WTC11 (cell line): Measurements from ENCODE around the gene CCNT1. TPM values are rescaled to one million over a fixed set of nuclear protein-coding genes. Genes with fewer than 3 reads are reported as not detected.

Source experiments
- ATAC-seq: fragments of 200-7000 bp; cut with Tn5 transposase; 2 replicates; pipeline ENCODE4 v1.10.0; 2021; ENCODE audit warnings: mild to moderate bottlenecking, moderate library complexity
- CTCF ChIA-PET: fragments of 300-600 bp; sonication (Branson Sonifier 250); formaldehyde crosslinking; loops from one replicate; lab custom pipeline; 2021; ENCODE audit warnings: antibody characterized with exemption; lab: Charles Lee
- POLR2A ChIA-PET: fragments of 350-600 bp; sonication (Branson Sonifier 250); formaldehyde crosslinking; loops from one replicate; lab custom pipeline; 2021; ENCODE audit warnings: antibody characterized with exemption; lab: Charles Lee
- DNase-seq: peaks from one replicate; pipeline ENCODE4 v3.0.0; 2021; ENCODE audit warnings: low spot score
- H3K27ac Mint-ChIP-seq: 2 replicates; pipeline ENCODE4 v1.8.0; 2021; ENCODE audit warnings: mixed read lengths
- H3K27me3 Mint-ChIP-seq: 2 replicates; pipeline ENCODE4 v1.8.0; 2021; ENCODE audit warnings: low read depth, mild to moderate bottlenecking, moderate library complexity, mixed read lengths
- H3K36me3 Mint-ChIP-seq: 2 replicates; pipeline ENCODE4 v1.8.0; 2021; ENCODE audit warnings: mixed read lengths
- H3K4me1 Mint-ChIP-seq: 2 replicates; pipeline ENCODE4 v1.8.0; 2022; ENCODE audit warnings: mixed read lengths
- H3K4me3 Mint-ChIP-seq: 2 replicates; pipeline ENCODE4 v1.8.0; 2021; ENCODE audit warnings: mild to moderate bottlenecking, moderate library complexity, mixed read lengths
- H3K9me3 Mint-ChIP-seq: 2 replicates; pipeline ENCODE4 v1.8.0; 2021; ENCODE audit warnings: mixed read lengths
- CREM ChIP-seq: sonication (generic); formaldehyde crosslinking; IDR thresholded peaks from 2 replicates; pipeline ENCODE4 v1.8.1; 2022; ENCODE audit warnings: mild to moderate bottlenecking, missing genetic modification reagents, moderate library complexity
- FOXK1 ChIP-seq: sonication (generic); formaldehyde crosslinking; IDR thresholded peaks from 2 replicates; pipeline ENCODE4 v1.8.0; 2022; ENCODE audit warnings: mild to moderate bottlenecking, moderate library complexity, missing genetic modification reagents
- FOXP1 ChIP-seq: sonication (generic); formaldehyde crosslinking; IDR thresholded peaks from 2 replicates; pipeline ENCODE4 v1.8.0; 2022; ENCODE audit warnings: missing genetic modification reagents, mild to moderate bottlenecking, moderate library complexity, borderline replicate concordance
- GABPB1 ChIP-seq: sonication (generic); formaldehyde crosslinking; IDR thresholded peaks from 2 replicates; pipeline ENCODE4 v1.8.1; 2023; ENCODE audit warnings: mild to moderate bottlenecking, missing genetic modification reagents
- GRHL2 ChIP-seq: fragments of 250-450 bp; sonication (Bioruptor Pico); IDR thresholded peaks from 2 replicates; pipeline ENCODE4 v1.8.0; 2022; ENCODE audit warnings: mild to moderate bottlenecking, moderate library complexity; ENCODE audit not compliant: insufficient replicate concordance, severe bottlenecking
- MXD4 ChIP-seq: fragments of 250-450 bp; sonication (Bioruptor Pico); IDR thresholded peaks from 2 replicates; pipeline ENCODE4 v1.8.0; 2021; ENCODE audit warnings: mild to moderate bottlenecking, moderate library complexity, borderline replicate concordance
- NFATC4 ChIP-seq: fragments of 250-450 bp; sonication (Bioruptor Pico); IDR thresholded peaks from 2 replicates; pipeline ENCODE4 v1.9.0; 2021; ENCODE audit warnings: mild to moderate bottlenecking
- NR3C1 ChIP-seq: sonication (generic); formaldehyde crosslinking; conservative IDR thresholded peaks from 2 replicates; pipeline ENCODE4 v1.8.1; 2023; ENCODE audit warnings: low read depth, mild to moderate bottlenecking, missing genetic modification reagents
- OVOL2 ChIP-seq: fragments of 250-450 bp; sonication (Bioruptor Pico); IDR thresholded peaks from 2 replicates; pipeline ENCODE4 v1.9.0; 2021; ENCODE audit warnings: mild to moderate bottlenecking, borderline replicate concordance
- PRRX2 ChIP-seq: fragments of 250-450 bp; sonication (Bioruptor Pico); IDR thresholded peaks from 2 replicates; pipeline ENCODE4 v1.8.0; 2021; ENCODE audit warnings: mild to moderate bottlenecking
- SMAD4 ChIP-seq: sonication (generic); formaldehyde crosslinking; IDR thresholded peaks from 2 replicates; pipeline ENCODE4 v1.8.0; 2022; ENCODE audit warnings: mild to moderate bottlenecking, missing genetic modification reagents
- ZNF138 ChIP-seq: sonication (generic); formaldehyde crosslinking; conservative IDR thresholded peaks from 2 replicates; pipeline ENCODE4 v1.8.1; 2022; ENCODE audit warnings: mild to moderate bottlenecking, moderate library complexity, missing genetic modification reagents
- ZNF219 ChIP-seq: sonication (generic); formaldehyde crosslinking; IDR thresholded peaks from 2 replicates; pipeline ENCODE4 v1.8.0; 2023; ENCODE audit warnings: missing genetic modification reagents, mild to moderate bottlenecking, borderline replicate concordance
- ZNF416 ChIP-seq: fragments of 250-450 bp; sonication (Bioruptor Pico); IDR thresholded peaks from 2 replicates; pipeline ENCODE4 v1.9.0; 2021; ENCODE audit warnings: mild to moderate bottlenecking, inconsistent platforms
- total RNA-seq: library from RNA; stranded (reverse); gene quantifications from 3 replicates; pipeline ENCODE4 v1.2.3, GENCODE V29; 2021
- TF ChIP-seq, protein P1 (sequence below): fragments of 250-450 bp; sonication (Bioruptor Pico); IDR thresholded peaks from 2 replicates; pipeline ENCODE4 v1.9.0; 2021; ENCODE audit warnings: mild to moderate bottlenecking, borderline replicate concordance
- TF ChIP-seq, protein P2 (sequence below): sonication (generic); formaldehyde crosslinking; IDR thresholded peaks from 2 replicates; pipeline ENCODE4 v1.8.0; 2023; ENCODE audit warnings: mild to moderate bottlenecking, missing genetic modification reagents
- TF ChIP-seq, protein P3 (sequence below): sonication (generic); formaldehyde crosslinking; IDR thresholded peaks from 2 replicates; pipeline ENCODE4 v1.8.1; 2022; ENCODE audit warnings: mild to moderate bottlenecking, moderate library complexity, missing genetic modification reagents
- TF ChIP-seq, protein P4 (sequence below): fragments of 200-600 bp; IDR thresholded peaks from 2 replicates; pipeline ENCODE4 v1.8.0; 2022; ENCODE audit warnings: antibody characterized with exemption
- TF ChIP-seq, protein P5 (sequence below): sonication (generic); formaldehyde crosslinking; IDR thresholded peaks from 2 replicates; pipeline ENCODE4 v1.8.1; 2023; ENCODE audit warnings: mild to moderate bottlenecking, missing genetic modification reagents
- TF ChIP-seq, protein P6 (sequence below): sonication (generic); formaldehyde crosslinking; conservative IDR thresholded peaks from 2 replicates; pipeline ENCODE4 v1.8.1; 2022; ENCODE audit warnings: mild to moderate bottlenecking, missing genetic modification reagents
- TF ChIP-seq, protein P7 (sequence below): sonication (generic); formaldehyde crosslinking; IDR thresholded peaks from 2 replicates; pipeline ENCODE4 v1.8.1; 2022; ENCODE audit warnings: low read depth, missing genetic modification reagents, borderline replicate concordance

The CCNT1 gene
- total RNA-seq, 1 experiment from 2014 or later = 42.0 TPM

DNA sequence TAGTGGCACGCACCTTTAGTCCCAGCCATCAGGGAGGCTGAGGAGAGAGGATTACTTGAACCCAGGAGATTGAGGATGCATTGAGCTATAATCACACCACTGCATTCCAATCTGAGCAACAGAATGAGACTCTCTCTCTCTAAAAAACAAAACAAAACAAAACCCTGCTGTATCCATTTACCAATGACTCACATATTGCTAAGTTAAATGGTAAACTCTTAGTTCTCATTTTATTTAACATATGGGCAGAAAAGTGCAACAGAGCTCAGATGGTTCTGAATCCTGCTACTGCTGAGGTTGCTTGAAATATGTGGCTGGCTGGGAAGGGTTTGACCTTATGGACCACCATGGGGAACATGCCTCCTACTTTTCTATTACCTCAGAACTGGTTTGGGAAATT lies 33.7 kb upstream of the CCNT1 start (continued):
- TF ChIP-seq, protein P1, sequence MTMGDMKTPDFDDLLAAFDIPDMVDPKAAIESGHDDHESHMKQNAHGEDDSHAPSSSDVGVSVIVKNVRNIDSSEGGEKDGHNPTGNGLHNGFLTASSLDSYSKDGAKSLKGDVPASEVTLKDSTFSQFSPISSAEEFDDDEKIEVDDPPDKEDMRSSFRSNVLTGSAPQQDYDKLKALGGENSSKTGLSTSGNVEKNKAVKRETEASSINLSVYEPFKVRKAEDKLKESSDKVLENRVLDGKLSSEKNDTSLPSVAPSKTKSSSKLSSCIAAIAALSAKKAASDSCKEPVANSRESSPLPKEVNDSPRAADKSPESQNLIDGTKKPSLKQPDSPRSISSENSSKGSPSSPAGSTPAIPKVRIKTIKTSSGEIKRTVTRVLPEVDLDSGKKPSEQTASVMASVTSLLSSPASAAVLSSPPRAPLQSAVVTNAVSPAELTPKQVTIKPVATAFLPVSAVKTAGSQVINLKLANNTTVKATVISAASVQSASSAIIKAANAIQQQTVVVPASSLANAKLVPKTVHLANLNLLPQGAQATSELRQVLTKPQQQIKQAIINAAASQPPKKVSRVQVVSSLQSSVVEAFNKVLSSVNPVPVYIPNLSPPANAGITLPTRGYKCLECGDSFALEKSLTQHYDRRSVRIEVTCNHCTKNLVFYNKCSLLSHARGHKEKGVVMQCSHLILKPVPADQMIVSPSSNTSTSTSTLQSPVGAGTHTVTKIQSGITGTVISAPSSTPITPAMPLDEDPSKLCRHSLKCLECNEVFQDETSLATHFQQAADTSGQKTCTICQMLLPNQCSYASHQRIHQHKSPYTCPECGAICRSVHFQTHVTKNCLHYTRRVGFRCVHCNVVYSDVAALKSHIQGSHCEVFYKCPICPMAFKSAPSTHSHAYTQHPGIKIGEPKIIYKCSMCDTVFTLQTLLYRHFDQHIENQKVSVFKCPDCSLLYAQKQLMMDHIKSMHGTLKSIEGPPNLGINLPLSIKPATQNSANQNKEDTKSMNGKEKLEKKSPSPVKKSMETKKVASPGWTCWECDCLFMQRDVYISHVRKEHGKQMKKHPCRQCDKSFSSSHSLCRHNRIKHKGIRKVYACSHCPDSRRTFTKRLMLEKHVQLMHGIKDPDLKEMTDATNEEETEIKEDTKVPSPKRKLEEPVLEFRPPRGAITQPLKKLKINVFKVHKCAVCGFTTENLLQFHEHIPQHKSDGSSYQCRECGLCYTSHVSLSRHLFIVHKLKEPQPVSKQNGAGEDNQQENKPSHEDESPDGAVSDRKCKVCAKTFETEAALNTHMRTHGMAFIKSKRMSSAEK = no peak
- TF ChIP-seq FOXK1 (no peak), CREM (CRISPR knock-in tag) (no peak), GABPB1 (CRISPR knock-in tag) (no peak), MXD4 (no peak), SMAD4 (CRISPR knock-in tag) (no peak), ZNF416 (no peak), GRHL2 (CRISPR knock-in tag) (no peak), NFATC4 (CRISPR knock-in tag) (no peak), ZNF219 (CRISPR knock-in tag) (no peak)
- TF ChIP-seq, protein P2, sequence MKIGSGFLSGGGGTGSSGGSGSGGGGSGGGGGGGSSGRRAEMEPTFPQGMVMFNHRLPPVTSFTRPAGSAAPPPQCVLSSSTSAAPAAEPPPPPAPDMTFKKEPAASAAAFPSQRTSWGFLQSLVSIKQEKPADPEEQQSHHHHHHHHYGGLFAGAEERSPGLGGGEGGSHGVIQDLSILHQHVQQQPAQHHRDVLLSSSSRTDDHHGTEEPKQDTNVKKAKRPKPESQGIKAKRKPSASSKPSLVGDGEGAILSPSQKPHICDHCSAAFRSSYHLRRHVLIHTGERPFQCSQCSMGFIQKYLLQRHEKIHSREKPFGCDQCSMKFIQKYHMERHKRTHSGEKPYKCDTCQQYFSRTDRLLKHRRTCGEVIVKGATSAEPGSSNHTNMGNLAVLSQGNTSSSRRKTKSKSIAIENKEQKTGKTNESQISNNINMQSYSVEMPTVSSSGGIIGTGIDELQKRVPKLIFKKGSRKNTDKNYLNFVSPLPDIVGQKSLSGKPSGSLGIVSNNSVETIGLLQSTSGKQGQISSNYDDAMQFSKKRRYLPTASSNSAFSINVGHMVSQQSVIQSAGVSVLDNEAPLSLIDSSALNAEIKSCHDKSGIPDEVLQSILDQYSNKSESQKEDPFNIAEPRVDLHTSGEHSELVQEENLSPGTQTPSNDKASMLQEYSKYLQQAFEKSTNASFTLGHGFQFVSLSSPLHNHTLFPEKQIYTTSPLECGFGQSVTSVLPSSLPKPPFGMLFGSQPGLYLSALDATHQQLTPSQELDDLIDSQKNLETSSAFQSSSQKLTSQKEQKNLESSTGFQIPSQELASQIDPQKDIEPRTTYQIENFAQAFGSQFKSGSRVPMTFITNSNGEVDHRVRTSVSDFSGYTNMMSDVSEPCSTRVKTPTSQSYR (CRISPR knock-in tag) = no peak
- TF ChIP-seq, protein P3, sequence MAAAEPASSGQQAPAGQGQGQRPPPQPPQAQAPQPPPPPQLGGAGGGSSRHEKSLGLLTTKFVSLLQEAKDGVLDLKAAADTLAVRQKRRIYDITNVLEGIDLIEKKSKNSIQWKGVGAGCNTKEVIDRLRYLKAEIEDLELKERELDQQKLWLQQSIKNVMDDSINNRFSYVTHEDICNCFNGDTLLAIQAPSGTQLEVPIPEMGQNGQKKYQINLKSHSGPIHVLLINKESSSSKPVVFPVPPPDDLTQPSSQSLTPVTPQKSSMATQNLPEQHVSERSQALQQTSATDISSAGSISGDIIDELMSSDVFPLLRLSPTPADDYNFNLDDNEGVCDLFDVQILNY (CRISPR knock-in tag) = no peak
- TF ChIP-seq, protein P4, sequence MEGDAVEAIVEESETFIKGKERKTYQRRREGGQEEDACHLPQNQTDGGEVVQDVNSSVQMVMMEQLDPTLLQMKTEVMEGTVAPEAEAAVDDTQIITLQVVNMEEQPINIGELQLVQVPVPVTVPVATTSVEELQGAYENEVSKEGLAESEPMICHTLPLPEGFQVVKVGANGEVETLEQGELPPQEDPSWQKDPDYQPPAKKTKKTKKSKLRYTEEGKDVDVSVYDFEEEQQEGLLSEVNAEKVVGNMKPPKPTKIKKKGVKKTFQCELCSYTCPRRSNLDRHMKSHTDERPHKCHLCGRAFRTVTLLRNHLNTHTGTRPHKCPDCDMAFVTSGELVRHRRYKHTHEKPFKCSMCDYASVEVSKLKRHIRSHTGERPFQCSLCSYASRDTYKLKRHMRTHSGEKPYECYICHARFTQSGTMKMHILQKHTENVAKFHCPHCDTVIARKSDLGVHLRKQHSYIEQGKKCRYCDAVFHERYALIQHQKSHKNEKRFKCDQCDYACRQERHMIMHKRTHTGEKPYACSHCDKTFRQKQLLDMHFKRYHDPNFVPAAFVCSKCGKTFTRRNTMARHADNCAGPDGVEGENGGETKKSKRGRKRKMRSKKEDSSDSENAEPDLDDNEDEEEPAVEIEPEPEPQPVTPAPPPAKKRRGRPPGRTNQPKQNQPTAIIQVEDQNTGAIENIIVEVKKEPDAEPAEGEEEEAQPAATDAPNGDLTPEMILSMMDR = no peak
- TF ChIP-seq, protein P5, sequence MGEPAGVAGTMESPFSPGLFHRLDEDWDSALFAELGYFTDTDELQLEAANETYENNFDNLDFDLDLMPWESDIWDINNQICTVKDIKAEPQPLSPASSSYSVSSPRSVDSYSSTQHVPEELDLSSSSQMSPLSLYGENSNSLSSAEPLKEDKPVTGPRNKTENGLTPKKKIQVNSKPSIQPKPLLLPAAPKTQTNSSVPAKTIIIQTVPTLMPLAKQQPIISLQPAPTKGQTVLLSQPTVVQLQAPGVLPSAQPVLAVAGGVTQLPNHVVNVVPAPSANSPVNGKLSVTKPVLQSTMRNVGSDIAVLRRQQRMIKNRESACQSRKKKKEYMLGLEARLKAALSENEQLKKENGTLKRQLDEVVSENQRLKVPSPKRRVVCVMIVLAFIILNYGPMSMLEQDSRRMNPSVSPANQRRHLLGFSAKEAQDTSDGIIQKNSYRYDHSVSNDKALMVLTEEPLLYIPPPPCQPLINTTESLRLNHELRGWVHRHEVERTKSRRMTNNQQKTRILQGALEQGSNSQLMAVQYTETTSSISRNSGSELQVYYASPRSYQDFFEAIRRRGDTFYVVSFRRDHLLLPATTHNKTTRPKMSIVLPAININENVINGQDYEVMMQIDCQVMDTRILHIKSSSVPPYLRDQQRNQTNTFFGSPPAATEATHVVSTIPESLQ (CRISPR knock-in tag) = no peak
- TF ChIP-seq, all 79 proteins: peak for 0

DNA sequence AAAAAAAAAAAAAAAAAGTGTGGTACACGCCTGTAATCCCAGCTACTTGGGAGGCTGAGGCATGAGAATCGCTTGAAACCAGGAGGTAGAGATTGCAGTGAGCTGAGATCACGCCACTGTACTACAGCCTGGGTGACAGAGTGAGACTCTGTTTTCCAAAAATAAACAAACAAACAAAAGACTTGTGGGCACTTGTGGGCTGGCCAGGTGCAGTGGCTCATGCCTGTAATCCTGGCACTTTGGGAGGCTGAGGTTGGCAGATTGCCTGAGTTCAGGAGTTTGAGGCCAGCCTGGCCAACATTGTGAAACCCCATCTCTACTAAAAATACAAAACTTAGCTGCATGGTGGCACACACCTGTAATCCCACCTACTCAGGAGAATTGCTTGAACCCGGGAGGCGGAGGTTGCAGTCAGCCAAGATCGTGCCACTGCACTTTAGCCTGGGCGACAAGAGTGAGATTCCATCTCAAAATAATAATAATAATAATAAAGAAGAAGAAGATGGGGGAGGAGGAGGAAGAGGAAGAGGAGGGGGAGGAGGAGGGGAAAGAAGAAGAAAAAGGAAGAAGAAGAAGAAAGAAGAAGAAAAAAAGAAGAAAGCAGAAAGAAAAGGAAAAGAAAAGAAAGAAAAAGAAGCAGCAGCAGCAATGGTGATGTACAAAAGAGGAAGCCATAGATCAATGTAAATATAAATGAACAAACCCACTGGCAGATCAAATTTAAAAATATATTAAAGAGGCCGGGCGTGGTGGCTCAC lies 27.9 kb upstream of the CCNT1 start:
- Mint-ChIP-seq H3K9me3 (no peaks in the 10 kb centered on the region), H3K36me3 (no peaks in the 10 kb centered on the region), H3K4me1 (no peaks in the 10 kb centered on the region), H3K27me3 (peaks cover 7% of the 10 kb centered on the region; the same call in 1 of the 2 replicates), H3K4me3 (no peak overlapping the region), H3K27ac (no peak overlapping the region)
- ChIA-PET CTCF (interaction anchor here (0.7 to 2.4 kb wide), 2 partner anchors 9 to 11 kb away, joined by 3 to 14 read pairs; no protein-coding TSS in a partner anchor), POLR2A (no interaction called here)
- DNase-seq (no peak), ATAC-seq (no peak)
- no peak for TF ChIP-seq FOXP1 (CRISPR knock-in tag)
- TF ChIP-seq PRRX2 (CRISPR knock-in tag) = no peak
- TF ChIP-seq ZNF138 (CRISPR knock-in tag) = no peak
- no peak for TF ChIP-seq NR3C1 (CRISPR knock-in tag)
- no peak for TF ChIP-seq OVOL2 (CRISPR knock-in tag)
- TF ChIP-seq, protein P6, sequence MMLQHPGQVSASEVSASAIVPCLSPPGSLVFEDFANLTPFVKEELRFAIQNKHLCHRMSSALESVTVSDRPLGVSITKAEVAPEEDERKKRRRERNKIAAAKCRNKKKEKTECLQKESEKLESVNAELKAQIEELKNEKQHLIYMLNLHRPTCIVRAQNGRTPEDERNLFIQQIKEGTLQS = no peak
- TF ChIP-seq, protein P7, sequence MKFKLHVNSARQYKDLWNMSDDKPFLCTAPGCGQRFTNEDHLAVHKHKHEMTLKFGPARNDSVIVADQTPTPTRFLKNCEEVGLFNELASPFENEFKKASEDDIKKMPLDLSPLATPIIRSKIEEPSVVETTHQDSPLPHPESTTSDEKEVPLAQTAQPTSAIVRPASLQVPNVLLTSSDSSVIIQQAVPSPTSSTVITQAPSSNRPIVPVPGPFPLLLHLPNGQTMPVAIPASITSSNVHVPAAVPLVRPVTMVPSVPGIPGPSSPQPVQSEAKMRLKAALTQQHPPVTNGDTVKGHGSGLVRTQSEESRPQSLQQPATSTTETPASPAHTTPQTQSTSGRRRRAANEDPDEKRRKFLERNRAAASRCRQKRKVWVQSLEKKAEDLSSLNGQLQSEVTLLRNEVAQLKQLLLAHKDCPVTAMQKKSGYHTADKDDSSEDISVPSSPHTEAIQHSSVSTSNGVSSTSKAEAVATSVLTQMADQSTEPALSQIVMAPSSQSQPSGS (CRISPR knock-in tag) = no peak
